PC-9 (cell line): ENCODE data around the gene PIPOX.

Experiments
- CTCF ChIP-seq: fragments of 200-600 bp; sonication (generic); conservative IDR thresholded peaks from 2 replicates; pipeline ENCODE4 v1.6.1; 2017; ENCODE audit warnings: mixed run types, antibody characterized with exemption, mild to moderate bottlenecking, moderate library complexity
- EZH2 ChIP-seq: fragments of 200-600 bp; sonication (generic); IDR thresholded peaks from 2 replicates; pipeline ENCODE4 v1.8.0; 2017; ENCODE audit warnings: antibody characterized with exemption, low read depth

- TF ChIP-seq CTCF (no peak), EZH2 (no peak)
Measured at GRCh38 chr17:29063992-29064391, 21.1 kb downstream of the PIPOX start.
